Lower lobe of right lung (tissue), 2 donors: ENCODE results near the gene EFHC2. TPM values are rescaled to one million over a fixed set of nuclear protein-coding genes. Genes with fewer than 3 reads are reported as not detected.
A peak's percentile ranks its signal among the peaks of the same experiment; 100 is the strongest.
"Not testable (repeated sequence)": the region's sequence is repeated elsewhere in the genome, so short reads cannot be mapped to it uniquely, and the experiment has no call there.

Experiments used
- ATAC-seq, 2 donors: fragments of 200-7000 bp; cut with Tn5 transposase; one replicate each; pipeline ENCODE4 v1.9.1; 2020 to 2022; ENCODE audit warnings: mild to moderate bottlenecking in 2 of 2, moderate library complexity in 2 of 2
- DNase-seq: peaks from one replicate; pipeline ENCODE4 v3.0.0-alpha.2; 2020
- H3K27ac ChIP-seq: fragments of 200-600 bp; one replicate; pipeline ENCODE4 v1.8.0; 2022
- H3K27me3 ChIP-seq: fragments of 200-600 bp; one replicate; pipeline ENCODE4 v1.8.0; 2022; ENCODE audit warnings: low read depth
- H3K36me3 ChIP-seq: fragments of 200-600 bp; one replicate; pipeline ENCODE4 v1.8.0; 2022; ENCODE audit warnings: mild to moderate bottlenecking
- H3K4me1 ChIP-seq: fragments of 200-600 bp; one replicate; pipeline ENCODE4 v1.8.0; 2022
- H3K4me3 ChIP-seq: fragments of 200-600 bp; one replicate; pipeline ENCODE4 v1.8.0; 2022; ENCODE audit warnings: mild to moderate bottlenecking
- H3K9me3 ChIP-seq: fragments of 200-600 bp; one replicate; pipeline ENCODE4 v1.8.0; 2022
- intact Hi-C: fragments of 100-400 bp; cut with DNase I; formaldehyde crosslinking; loops from one replicate; pipeline ENCODE4 v1.11.0; 2022
- total RNA-seq: library from RNA; stranded (reverse); fragmentation: NEBNext Ultra II Directional; extraction: Animal tissue kit (Norgen Biotek cat#: 25700); gene quantifications from one replicate; pipeline ENCODE4 v1.2.1, GENCODE V29; 2021
- TF ChIP-seq, protein P1 (sequence below): fragments of 200-600 bp; IDR thresholded peaks from one replicate; pipeline ENCODE4 v1.8.0; 2022; ENCODE audit warnings: antibody characterized with exemption, mild to moderate bottlenecking
- donor health status: DM: no; HTN: yes; CAD: no; lungs with severe emphysema.

The EFHC2 gene
- total RNA-seq, 1 donor from 2014 or later: 2.5 TPM

DNA sequence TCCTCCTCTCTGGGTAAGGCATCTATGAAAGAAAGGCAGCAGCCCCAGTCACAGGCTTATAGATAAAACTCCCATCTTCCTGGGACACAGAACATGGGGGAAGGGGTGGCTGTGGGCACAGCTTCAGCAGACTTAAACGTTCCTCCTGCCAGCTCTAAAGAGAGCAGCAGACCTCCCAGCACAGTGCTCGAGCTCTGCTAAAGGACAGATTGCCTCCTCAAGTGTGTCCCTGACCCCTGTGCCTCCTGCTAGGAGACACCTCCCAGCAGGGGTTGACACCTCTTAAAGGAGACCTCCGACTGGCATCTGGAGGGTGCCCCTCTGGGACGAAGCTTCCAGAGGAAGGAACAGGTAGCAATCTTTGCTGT, 89.9 kb downstream of the EFHC2 start:
- DNase-seq (no peak), ATAC-seq (no peak)
- peak overlapping the region; percentile 21 for H3K4me3 ChIP-seq
- H3K4me1 ChIP-seq: peaks cover 6% of the 10 kb centered on the region
- intact Hi-C loops: no loop called here
- no peaks in the 10 kb centered on the region for H3K36me3 ChIP-seq
- TF ChIP-seq, protein P1, sequence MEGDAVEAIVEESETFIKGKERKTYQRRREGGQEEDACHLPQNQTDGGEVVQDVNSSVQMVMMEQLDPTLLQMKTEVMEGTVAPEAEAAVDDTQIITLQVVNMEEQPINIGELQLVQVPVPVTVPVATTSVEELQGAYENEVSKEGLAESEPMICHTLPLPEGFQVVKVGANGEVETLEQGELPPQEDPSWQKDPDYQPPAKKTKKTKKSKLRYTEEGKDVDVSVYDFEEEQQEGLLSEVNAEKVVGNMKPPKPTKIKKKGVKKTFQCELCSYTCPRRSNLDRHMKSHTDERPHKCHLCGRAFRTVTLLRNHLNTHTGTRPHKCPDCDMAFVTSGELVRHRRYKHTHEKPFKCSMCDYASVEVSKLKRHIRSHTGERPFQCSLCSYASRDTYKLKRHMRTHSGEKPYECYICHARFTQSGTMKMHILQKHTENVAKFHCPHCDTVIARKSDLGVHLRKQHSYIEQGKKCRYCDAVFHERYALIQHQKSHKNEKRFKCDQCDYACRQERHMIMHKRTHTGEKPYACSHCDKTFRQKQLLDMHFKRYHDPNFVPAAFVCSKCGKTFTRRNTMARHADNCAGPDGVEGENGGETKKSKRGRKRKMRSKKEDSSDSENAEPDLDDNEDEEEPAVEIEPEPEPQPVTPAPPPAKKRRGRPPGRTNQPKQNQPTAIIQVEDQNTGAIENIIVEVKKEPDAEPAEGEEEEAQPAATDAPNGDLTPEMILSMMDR: no peak
- no peaks in the 10 kb centered on the region for H3K27me3 ChIP-seq
- no peak overlapping the region for H3K27ac ChIP-seq
- no peaks in the 10 kb centered on the region for H3K9me3 ChIP-seq

DNA sequence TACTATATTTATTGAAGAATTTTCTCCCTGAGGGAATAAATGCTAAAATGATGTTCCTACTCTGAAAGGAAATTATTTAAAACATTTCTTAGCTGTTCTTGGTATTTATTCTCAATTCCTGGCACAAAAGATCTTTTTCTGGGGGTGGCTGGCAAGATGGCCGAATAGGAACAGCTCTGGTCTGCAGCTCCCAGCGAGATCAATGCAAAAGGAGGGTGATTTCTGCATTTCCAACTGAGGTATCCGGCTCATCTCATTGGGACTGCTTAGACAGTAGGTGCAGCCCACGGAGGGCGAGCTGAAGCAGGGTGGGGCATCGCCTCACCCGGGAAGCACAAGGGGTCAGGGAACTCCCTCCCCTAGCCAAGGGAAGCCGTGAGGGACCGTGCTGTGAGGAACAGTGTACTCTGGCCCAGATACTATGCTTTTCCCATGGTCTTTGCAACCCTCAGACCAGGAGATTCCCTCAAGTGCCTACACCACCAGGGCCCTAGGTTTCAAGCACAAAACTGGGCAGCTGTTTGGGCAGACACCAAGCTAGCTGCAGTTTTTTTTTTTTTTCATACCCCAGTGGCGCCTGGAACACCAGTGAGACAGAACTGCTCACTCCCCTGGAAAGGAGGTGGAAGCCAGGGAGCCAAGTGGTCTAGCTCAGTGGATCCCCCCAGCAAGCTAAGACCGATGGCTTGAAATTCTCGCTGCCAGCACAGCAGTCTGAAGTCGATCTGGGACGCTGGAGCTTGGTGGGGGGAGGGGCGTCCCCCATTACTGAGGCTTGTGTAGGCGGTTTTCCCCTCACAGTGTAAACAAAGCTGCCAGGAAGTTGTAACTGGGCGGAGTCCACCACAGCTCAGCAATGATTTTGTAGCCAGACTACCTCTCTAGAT, 90.5 kb downstream of the EFHC2 start:
- H3K27ac ChIP-seq, H3K9me3 ChIP-seq, intact Hi-C loops, H3K36me3 ChIP-seq, H3K27me3 ChIP-seq, H3K4me1 ChIP-seq: not testable (repeated sequence)
- ATAC-seq (peak; percentile 47 to 57), DNase-seq (peak; percentile 59)
- H3K4me3 ChIP-seq: peak overlapping the region; percentile 21

GRCh38 chrX:44247468-44247867, 96.0 kb downstream of the EFHC2 start:
- DNase-seq: no peak
- no peak overlapping the region for H3K4me3 ChIP-seq
- H3K27me3 ChIP-seq: no peaks in the 10 kb centered on the region
- ATAC-seq: no peak
- intact Hi-C loops: no loop called here
- no peaks in the 10 kb centered on the region for H3K9me3 ChIP-seq
- no peak overlapping the region for H3K27ac ChIP-seq
- TF ChIP-seq, protein P1: no peak
- H3K36me3 ChIP-seq: no peaks in the 10 kb centered on the region
- no peaks in the 10 kb centered on the region for H3K4me1 ChIP-seq

- Histone ChIP-seq H3K4me3 (no peak overlapping the region), H3K27ac (no peak overlapping the region), H3K27me3 (no peaks in the 10 kb centered on the region), H3K9me3 (no peaks in the 10 kb centered on the region), H3K4me1 (no peaks in the 10 kb centered on the region), H3K36me3 (no peaks in the 10 kb centered on the region)
- TF ChIP-seq, protein P1: no peak
- ATAC-seq (no peak), DNase-seq (no peak)
- intact Hi-C loops: no loop called here
Measured at GRCh38 chrX:44246826-44247225, 96.6 kb downstream of the EFHC2 start.

GRCh38 chrX:44245733-44246132, 97.7 kb downstream of the EFHC2 start:
- no peaks in the 10 kb centered on the region for H3K36me3 ChIP-seq
- ATAC-seq (no peak), DNase-seq (no peak)
- TF ChIP-seq, protein P1: no peak
- no peaks in the 10 kb centered on the region for H3K27me3 ChIP-seq
- no peak overlapping the region for H3K4me3 ChIP-seq
- intact Hi-C loops: no loop called here
- H3K4me1 ChIP-seq: no peaks in the 10 kb centered on the region
- no peaks in the 10 kb centered on the region for H3K9me3 ChIP-seq
- no peak overlapping the region for H3K27ac ChIP-seq

DNA sequence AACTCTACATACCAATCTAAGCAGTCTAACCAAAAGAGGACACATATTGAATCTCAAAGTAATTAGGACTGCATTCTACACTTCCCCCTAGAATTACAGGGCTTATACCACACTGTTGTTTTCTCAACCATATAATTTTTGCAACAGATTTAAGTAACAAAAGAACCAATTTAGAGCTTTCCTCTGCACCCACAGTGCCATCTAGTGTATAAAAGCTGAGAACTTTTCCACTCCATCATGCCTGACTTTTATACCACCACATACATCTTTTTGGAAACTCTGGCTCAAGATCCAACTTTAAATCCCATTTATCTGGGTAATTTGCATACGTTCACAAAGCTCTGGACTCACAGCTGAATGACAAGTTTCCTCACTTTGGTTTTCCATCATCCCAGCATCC, 99.5 kb downstream of the EFHC2 start:
- no peaks in the 10 kb centered on the region for H3K27me3 ChIP-seq
- no peaks in the 10 kb centered on the region for H3K4me1 ChIP-seq
- DNase-seq: no peak
- TF ChIP-seq, protein P1: peak; percentile 31
- no peaks in the 10 kb centered on the region for H3K36me3 ChIP-seq
- H3K4me3 ChIP-seq: no peak overlapping the region
- H3K27ac ChIP-seq: no peak overlapping the region
- intact Hi-C loops: no loop called here
- no peak for ATAC-seq
- no peaks in the 10 kb centered on the region for H3K9me3 ChIP-seq
